H1 (cell line): ENCODE results near the gene PRKN. TPM values are rescaled to one million over a fixed set of nuclear protein-coding genes. Genes with fewer than 3 reads are reported as not detected.

Experiments used
- CTCF ChIA-PET: fragments of 300-600 bp; sonication (Branson Sonifier 250); formaldehyde crosslinking; loops from one replicate; lab custom pipeline; 2021; ENCODE audit not compliant: partially characterized antibody; lab: Charles Lee
- POLR2A ChIA-PET: fragments of 300-600 bp; sonication (Branson Sonifier 250); formaldehyde crosslinking; loops from one replicate; lab custom pipeline; 2021; ENCODE audit warnings: inconsistent platforms; ENCODE audit not compliant: partially characterized antibody; lab: Charles Lee
- DNase-seq, 2 experiments: peaks; one replicate each; pipeline versions ENCODE4 v3.0.0 to v3.0.0-alpha.2; 2010 to 2022; ENCODE audit warnings: low spot score in 2 of 2, low read depth in 1 of 2, mixed read lengths in 1 of 2
- FAIRE-seq: peaks from 2 replicates; lab custom pipeline; 2011; peaks lifted over from hg19 to GRCh38; lab: Jason Lieb, UNC
- H2AFZ ChIP-seq: 2 replicates; pipeline ENCODE4 v1.8.1; 2012; ENCODE audit warnings: low read length, inconsistent platforms
- H2AK5ac ChIP-seq: 2 replicates; pipeline ENCODE4 v1.6.1; 2013; ENCODE audit warnings: low read depth, low read length
- H2BK120ac ChIP-seq: replicated peaks from 2 replicates; pipeline ENCODE3; 2013; ENCODE audit warnings: low read depth, low read length, inconsistent platforms
- H2BK12ac ChIP-seq: 2 replicates; pipeline ENCODE4 v1.6.1; 2013; ENCODE audit warnings: low read depth, low read length
- H2BK15ac ChIP-seq: 2 replicates; pipeline ENCODE4 v1.6.1; 2013; ENCODE audit warnings: low read length
- H2BK20ac ChIP-seq: 2 replicates; pipeline ENCODE4 v1.6.1; 2013; ENCODE audit warnings: low read length
- H2BK5ac ChIP-seq: 2 replicates; pipeline ENCODE4 v1.6.1; 2013; ENCODE audit warnings: low read depth, low read length
- H3K14ac ChIP-seq: 2 replicates; pipeline ENCODE4 v1.6.1; 2013; ENCODE audit warnings: inconsistent platforms; ENCODE audit not compliant: insufficient read length
- H3K18ac ChIP-seq: 2 replicates; pipeline ENCODE4 v1.6.1; 2013; ENCODE audit warnings: low read length; ENCODE audit errors: extremely low read depth
- H3K23ac ChIP-seq: 2 replicates; pipeline ENCODE4 v1.6.1; 2013; ENCODE audit warnings: inconsistent platforms; ENCODE audit not compliant: insufficient read length
- H3K23me2 ChIP-seq: 2 replicates; pipeline ENCODE4 v1.6.1; 2013; ENCODE audit warnings: low read depth, low read length
- H3K27ac ChIP-seq: 2 replicates; pipeline ENCODE4 v1.6.1; 2011; ENCODE audit warnings: low read depth, low read length, inconsistent platforms
- H3K27me3 ChIP-seq, 4 experiments: replicated peaks in 1 of 4; 1 replicate in 1 of 4; 2 replicates in 3 of 4; pipeline versions ENCODE4 v1.6.1 to v1.8.1; 2011 to 2013; ENCODE audit warnings: low read length in 3 of 4, mild to moderate bottlenecking in 3 of 4, inconsistent platforms in 2 of 4, mixed read lengths in 2 of 4, moderate library complexity in 1 of 4; ENCODE audit not compliant: control insufficient read depth in 3 of 4, insufficient read depth in 3 of 4; ENCODE audit errors: extremely low read depth in 1 of 4
- H3K36me3 ChIP-seq, 4 experiments: 2 replicates each; pipeline versions ENCODE4 v1.6.1 to v1.8.1; 2011 to 2013; ENCODE audit warnings: mild to moderate bottlenecking in 4 of 4, low read length in 3 of 4, moderate library complexity in 2 of 4, control low read depth in 1 of 4, inconsistent platforms in 1 of 4; ENCODE audit not compliant: insufficient read depth in 4 of 4, control insufficient read depth in 2 of 4
- H3K4ac ChIP-seq: replicated peaks from 2 replicates; pipeline ENCODE3; 2013; ENCODE audit warnings: low read length, low read depth, mixed read lengths, inconsistent platforms; ENCODE audit not compliant: insufficient read length
- H3K4me1 ChIP-seq, 4 experiments: replicated peaks in 1 of 4; 1 replicate in 1 of 4; 2 replicates in 3 of 4; pipeline versions ENCODE4 v1.6.1 to v1.8.1; 2011 to 2013; ENCODE audit warnings: low read length in 3 of 4, inconsistent platforms in 2 of 4, mixed read lengths in 1 of 4; ENCODE audit not compliant: insufficient read depth in 4 of 4, control insufficient read depth in 3 of 4
- H3K4me2 ChIP-seq, 2 experiments: 2 replicates each; pipeline versions ENCODE4 v1.6.1 to v1.8.1; 2011 to 2013; ENCODE audit warnings: low read depth in 2 of 2, low read length in 2 of 2, control low read depth in 1 of 2, inconsistent platforms in 1 of 2, mild to moderate bottlenecking in 1 of 2; ENCODE audit not compliant: insufficient read depth in 1 of 2
- H3K4me3 ChIP-seq, 4 experiments: fragments of 200-600, 300-600 bp in 1 of 4; sonication (generic), shearing (Covaris generic), sonication (Bioruptor Twin) in 1 of 4; 2 replicates each; pipeline versions ENCODE4 v1.5.1 to v1.8.1; 2011 to 2016; ENCODE audit warnings: low read length in 4 of 4, low read depth in 3 of 4, control low read depth in 2 of 4, inconsistent platforms in 2 of 4, mild to moderate bottlenecking in 2 of 4, mixed read lengths in 1 of 4, moderate library complexity in 1 of 4; ENCODE audit not compliant: insufficient read depth in 2 of 4; ENCODE audit errors: extremely low read depth in 1 of 4
- H3K56ac ChIP-seq: replicated peaks from 2 replicates; pipeline ENCODE3; 2013; ENCODE audit warnings: low read depth, mild to moderate bottlenecking, mixed read lengths, low read length, inconsistent platforms; ENCODE audit not compliant: insufficient read length
- H3K79me1 ChIP-seq: 2 replicates; pipeline ENCODE4 v1.6.1; 2013; ENCODE audit warnings: low read depth, low read length, control low read depth
- H3K79me2 ChIP-seq, 2 experiments: 2 replicates each; pipeline versions ENCODE4 v1.6.1 to v1.8.1; 2012 to 2013; ENCODE audit warnings: low read length in 2 of 2, mild to moderate bottlenecking in 2 of 2, inconsistent platforms in 1 of 2; ENCODE audit not compliant: insufficient read depth in 2 of 2, control insufficient read depth in 1 of 2
- H3K9ac ChIP-seq, 4 experiments: replicated peaks in 1 of 4; 1 replicate in 1 of 4; 2 replicates in 3 of 4; pipeline versions ENCODE4 v1.6.1 to v1.8.1; 2011 to 2013; ENCODE audit warnings: low read depth in 3 of 4, low read length in 3 of 4, control low read depth in 2 of 4, mild to moderate bottlenecking in 2 of 4, moderate library complexity in 2 of 4, inconsistent platforms in 1 of 4; ENCODE audit errors: extremely low read depth in 1 of 4
- H3K9me3 ChIP-seq, 2 experiments: 2 replicates each; pipeline versions ENCODE4 v1.6.1 to v1.8.1; 2012 to 2013; ENCODE audit warnings: mild to moderate bottlenecking in 2 of 2, moderate library complexity in 2 of 2, control low read depth in 1 of 2, inconsistent platforms in 1 of 2, low read depth in 1 of 2, low read length in 1 of 2, mixed read lengths in 1 of 2; ENCODE audit not compliant: insufficient read depth in 2 of 2
- H4K20me1 ChIP-seq, 2 experiments: replicated peaks in 1 of 2; 2 replicates each; pipeline versions ENCODE3 to v1.8.1; 2011 to 2013; ENCODE audit warnings: inconsistent platforms in 2 of 2, low read length in 2 of 2, mild to moderate bottlenecking in 1 of 2; ENCODE audit not compliant: insufficient read depth in 2 of 2, control insufficient read depth in 1 of 2
- H4K5ac ChIP-seq: 2 replicates; pipeline ENCODE4 v1.6.1; 2013; ENCODE audit warnings: low read length, low read depth, mixed read lengths, inconsistent platforms; ENCODE audit not compliant: insufficient read length
- H4K8ac ChIP-seq: 2 replicates; pipeline ENCODE4 v1.8.0; 2013; ENCODE audit warnings: mild to moderate bottlenecking, moderate library complexity, low read length, inconsistent platforms; ENCODE audit not compliant: insufficient read depth; ENCODE audit errors: extremely low read depth
- H4K91ac ChIP-seq: replicated peaks from 2 replicates; pipeline ENCODE3; 2013; ENCODE audit warnings: low read length, mixed read lengths, inconsistent platforms; ENCODE audit not compliant: insufficient read length
- ASH2L ChIP-seq: fragments of 200-600, 300-600 bp; sonication (generic); IDR thresholded peaks from one replicate; pipeline ENCODE4 v1.7.1; 2017; ENCODE audit warnings: low read length
- EZH2 ChIP-seq: fragments of 200-600 bp; sonication (generic); IDR thresholded peaks from 2 replicates; pipeline ENCODE4 v1.7.1; 2012; ENCODE audit warnings: low read depth, mild to moderate bottlenecking, moderate library complexity, low read length, inconsistent platforms; ENCODE audit not compliant: severe bottlenecking
- HDAC6 ChIP-seq: IDR thresholded peaks from one replicate; pipeline ENCODE4 v1.7.1; 2012; ENCODE audit warnings: low read depth, mild to moderate bottlenecking, inconsistent platforms, low read length, moderate library complexity
- JUN ChIP-seq: IDR thresholded peaks from 2 replicates; pipeline ENCODE4 v1.6.1; 2011; ENCODE audit warnings: low read depth, mild to moderate bottlenecking, improper control_type of control experiment, low read length
- KDM1A ChIP-seq: fragments of 200-600, 300-600 bp; sonication (generic); IDR thresholded peaks from 2 replicates; pipeline ENCODE4 v1.7.1; 2016; ENCODE audit warnings: mild to moderate bottlenecking, low read length, borderline replicate concordance
- POLR2A ChIP-seq, 2 experiments: IDR thresholded peaks; 1 replicate in 1 of 2; 2 replicates in 1 of 2; pipeline ENCODE4 v1.6.1; 2011; ENCODE audit warnings: low read depth in 2 of 2, low read length in 2 of 2, mild to moderate bottlenecking in 2 of 2; ENCODE audit errors: control extremely low read depth in 1 of 2
- SAP30 ChIP-seq: fragments of 300-600 bp; sonication (generic); IDR thresholded peaks from 2 replicates; pipeline ENCODE4 v1.7.1; 2012; ENCODE audit warnings: low read length, moderate library complexity, mild to moderate bottlenecking, inconsistent platforms; ENCODE audit not compliant: insufficient read depth, insufficient replicate concordance
- YY1 ChIP-seq: IDR thresholded peaks from 2 replicates; pipeline ENCODE4 v1.6.1; 2011; ENCODE audit warnings: low read depth, mild to moderate bottlenecking, low read length
- WGBS, 2 experiments: shearing (Covaris generic) in 1 of 2; methylation state at CpG; one replicate each; pipeline versions ENCODE4 v1.1.6 to v1.1.7; 2013 to 2015; ENCODE audit warnings: low lambda C conversion rate in 2 of 2, mixed read lengths in 2 of 2, inconsistent platforms in 1 of 2, low coverage in 1 of 2, missing lambda C conversion rate in 1 of 2; ENCODE audit not compliant: insufficient replicate concordance in 2 of 2, insufficient coverage in 1 of 2, insufficient read length in 1 of 2; ENCODE audit errors: extremely low coverage in 1 of 2, missing lambda C conversion rate in 1 of 2; 5-methylcytosine and 5-hydroxymethylcytosine counted together
- polyA plus RNA-seq, 7 experiments: library from polyadenylated mRNA; depleted of rRNA in 3 of 7; stranded (reverse) in 5 of 7; unstranded in 2 of 7; fragments of >200 nt in 5 of 7; fragments of 200-250 nt in 2 of 7; gene quantifications; 1 replicate in 5 of 7; 2 replicates in 1 of 7; 4 replicates in 1 of 7; pipeline versions ENCODE4 v1.2.1 to v1.2.3, GENCODE V29; 2011 to 2013; ENCODE audit warnings: missing spikeins in 2 of 7, mixed read lengths in 2 of 7
- total RNA-seq: library from RNA; stranded (reverse); fragmentation: NEBNext Ultra II Directional; extraction: Animal tissue kit (Norgen Biotek cat#: 25700); gene quantifications from 2 replicates; pipeline ENCODE4 v1.2.1, GENCODE V29; 2021
- TF ChIP-seq, protein P1 (sequence below): IDR thresholded peaks from 2 replicates; pipeline ENCODE4 v1.6.1; 2011; ENCODE audit warnings: low read depth, mild to moderate bottlenecking, low read length; ENCODE audit not compliant: insufficient read depth
- TF ChIP-seq, protein P2 (sequence below): IDR thresholded peaks from 2 replicates; pipeline ENCODE4 v1.6.1; 2011; ENCODE audit warnings: low read length, improper control_type of control experiment

PRKN gene
- total and polyA plus RNA-seq, 2 of the 8 experiments (the other 6 are each of a cell fraction or from before 2014, with no cell fraction given) = 0.13 to 0.29 TPM

DNA sequence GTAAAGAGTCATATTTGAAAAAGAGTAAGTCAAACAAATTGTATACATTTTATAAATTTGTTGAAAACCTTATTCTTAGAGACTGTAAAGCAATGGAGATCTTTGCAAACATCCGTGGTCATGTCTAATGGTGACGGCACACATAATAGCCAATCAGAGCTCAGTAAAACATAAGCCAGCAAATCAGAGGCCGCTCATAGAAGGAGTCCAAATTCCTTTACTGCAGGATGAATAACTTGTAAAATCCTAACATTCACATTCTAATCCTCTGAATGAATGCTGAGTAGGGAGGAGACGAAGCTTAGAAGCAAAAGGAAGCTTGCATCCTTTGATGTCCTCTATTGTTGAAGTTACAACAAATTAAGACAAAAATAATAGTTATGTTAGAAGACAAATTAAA, 401.7 kb downstream of the PRKN start:
- Histone ChIP-seq H3K27ac (no peak overlapping the region), H3K18ac (no peak overlapping the region), H4K8ac (no peak overlapping the region), H2BK12ac (no peak overlapping the region), H3K14ac (no peak overlapping the region), H3K9me3 (peaks cover 4% of the 10 kb centered on the region in 2 experiments; a peak in 1 of 4 replicates), H3K27me3 (no peaks in the 10 kb centered on the region), H3K36me3 (no peaks in the 10 kb centered on the region), H2BK20ac (no peak overlapping the region), H2BK15ac (no peak overlapping the region), H3K4me1 (no peaks in the 10 kb centered on the region; a peak in 1 of 7 replicates), H3K4ac (no peak overlapping the region), H3K56ac (no peak overlapping the region), H3K23ac (no peak overlapping the region), H3K79me1 (no peaks in the 10 kb centered on the region), H3K79me2 (no peaks in the 10 kb centered on the region), H4K91ac (no peak overlapping the region), H2BK120ac (no peak overlapping the region), H2AK5ac (no peak overlapping the region), H4K5ac (no peak overlapping the region), H3K9ac (no peak overlapping the region), H3K4me2 (no peak overlapping the region), H3K23me2 (no peaks in the 10 kb centered on the region), H4K20me1 (no peaks in the 10 kb centered on the region), H2BK5ac (no peak overlapping the region), H3K4me3 (no peak overlapping the region), H2AFZ (no peak overlapping the region)
- no peak for FAIRE-seq
- no peak for DNase-seq
- TF ChIP-seq, protein P1, sequence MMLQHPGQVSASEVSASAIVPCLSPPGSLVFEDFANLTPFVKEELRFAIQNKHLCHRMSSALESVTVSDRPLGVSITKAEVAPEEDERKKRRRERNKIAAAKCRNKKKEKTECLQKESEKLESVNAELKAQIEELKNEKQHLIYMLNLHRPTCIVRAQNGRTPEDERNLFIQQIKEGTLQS = no peak
- TF ChIP-seq ASH2L (no peak), SAP30 (no peak), POLR2A (IDR thresholded peaks at IDR 0.05; ENCODE audit: control extremely low read depth in 1 of 2, low read depth in 2 of 2, low read length in 2 of 2) (no peak), EZH2 (no peak), JUN (no peak), KDM1A (no peak), YY1 (no peak), HDAC6 (no peak)
- TF ChIP-seq, protein P2, sequence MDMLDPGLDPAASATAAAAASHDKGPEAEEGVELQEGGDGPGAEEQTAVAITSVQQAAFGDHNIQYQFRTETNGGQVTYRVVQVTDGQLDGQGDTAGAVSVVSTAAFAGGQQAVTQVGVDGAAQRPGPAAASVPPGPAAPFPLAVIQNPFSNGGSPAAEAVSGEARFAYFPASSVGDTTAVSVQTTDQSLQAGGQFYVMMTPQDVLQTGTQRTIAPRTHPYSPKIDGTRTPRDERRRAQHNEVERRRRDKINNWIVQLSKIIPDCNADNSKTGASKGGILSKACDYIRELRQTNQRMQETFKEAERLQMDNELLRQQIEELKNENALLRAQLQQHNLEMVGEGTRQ = no peak
- ChIA-PET POLR2A (no interaction called here), CTCF (no interaction called here)
- WGBS, 2 experiments = 95% methylated on average over 4 of the region's 4 CpGs; no CpG with 5 or more reads in 1 of the 2 experiments
